ENCODE data around the gene DGKH. TPM values are rescaled to one million over a fixed set of nuclear protein-coding genes. Genes with fewer than 3 reads are reported as not detected.

DGKH gene
- polyA plus RNA-seq, 1 donor from 2014 or later = 3.5 TPM

GRCh38 chr13:42017264-42017663 is 31.2 kb upstream of the DGKH start:
- no peaks in the 10 kb centered on the region for H3K79me2 ChIP-seq (replicated peaks; ENCODE audit: insufficient read depth, low read length)
- H3K9me2 ChIP-seq (ENCODE audit: insufficient read depth, low read length) = no peaks in the 10 kb centered on the region
- H3K27ac ChIP-seq (ENCODE audit: low read length) = no peak overlapping the region
- H3K27me3 ChIP-seq (ENCODE audit: insufficient read depth, low read depth, low read length) = no peaks in the 10 kb centered on the region
- no peaks in the 10 kb centered on the region for H3K9me3 ChIP-seq (ENCODE audit: low read length)
- H4K20me1 ChIP-seq (ENCODE audit: insufficient read depth) = no peaks in the 10 kb centered on the region
- H3K4me2 ChIP-seq (ENCODE audit: low read length) = no peak overlapping the region
- no peak overlapping the region for H3K9ac ChIP-seq (ENCODE audit: low read length)
- H2AFZ ChIP-seq (ENCODE audit: low read depth, low read length) = no peak overlapping the region
- H3K36me3 ChIP-seq (ENCODE audit: insufficient read depth, low read length) = no peaks in the 10 kb centered on the region
- H3K4me3 ChIP-seq (ENCODE audit: low read length) = no peak overlapping the region
- no peaks in the 10 kb centered on the region for H3F3A ChIP-seq (ENCODE audit: insufficient read depth, low read length, poor library complexity, severe bottlenecking)
- TF ChIP-seq EZH2 (IDR thresholded peaks at IDR 0.05; ENCODE audit: borderline replicate concordance, insufficient read depth, low read length, poor library complexity, severe bottlenecking) = no peak
- no peak for TF ChIP-seq SMC3 (conservative IDR thresholded peaks at IDR 0.05; ENCODE audit: poor library complexity)
- no peak for TF ChIP-seq TAF1 (IDR thresholded peaks at IDR 0.05; ENCODE audit: low read depth)
- TF ChIP-seq, protein P1, sequence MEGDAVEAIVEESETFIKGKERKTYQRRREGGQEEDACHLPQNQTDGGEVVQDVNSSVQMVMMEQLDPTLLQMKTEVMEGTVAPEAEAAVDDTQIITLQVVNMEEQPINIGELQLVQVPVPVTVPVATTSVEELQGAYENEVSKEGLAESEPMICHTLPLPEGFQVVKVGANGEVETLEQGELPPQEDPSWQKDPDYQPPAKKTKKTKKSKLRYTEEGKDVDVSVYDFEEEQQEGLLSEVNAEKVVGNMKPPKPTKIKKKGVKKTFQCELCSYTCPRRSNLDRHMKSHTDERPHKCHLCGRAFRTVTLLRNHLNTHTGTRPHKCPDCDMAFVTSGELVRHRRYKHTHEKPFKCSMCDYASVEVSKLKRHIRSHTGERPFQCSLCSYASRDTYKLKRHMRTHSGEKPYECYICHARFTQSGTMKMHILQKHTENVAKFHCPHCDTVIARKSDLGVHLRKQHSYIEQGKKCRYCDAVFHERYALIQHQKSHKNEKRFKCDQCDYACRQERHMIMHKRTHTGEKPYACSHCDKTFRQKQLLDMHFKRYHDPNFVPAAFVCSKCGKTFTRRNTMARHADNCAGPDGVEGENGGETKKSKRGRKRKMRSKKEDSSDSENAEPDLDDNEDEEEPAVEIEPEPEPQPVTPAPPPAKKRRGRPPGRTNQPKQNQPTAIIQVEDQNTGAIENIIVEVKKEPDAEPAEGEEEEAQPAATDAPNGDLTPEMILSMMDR (IDR thresholded peaks at IDR 0.05; ENCODE audit: poor library complexity, severe bottlenecking) = no peak
- TF ChIP-seq REST (IDR thresholded peaks at IDR 0.05; ENCODE audit: borderline replicate concordance) = no peak

- Histone ChIP-seq H3K27me3 (ENCODE audit: insufficient read depth, low read depth, low read length) (no peaks in the 10 kb centered on the region), H3K4me3 (ENCODE audit: low read length) (no peak overlapping the region), H3F3A (ENCODE audit: insufficient read depth, low read length, poor library complexity, severe bottlenecking) (no peaks in the 10 kb centered on the region), H3K9me2 (ENCODE audit: insufficient read depth, low read length) (no peaks in the 10 kb centered on the region), H4K20me1 (ENCODE audit: insufficient read depth) (no peaks in the 10 kb centered on the region), H3K4me2 (ENCODE audit: low read length) (no peak overlapping the region), H3K79me2 (replicated peaks; ENCODE audit: insufficient read depth, low read length) (no peaks in the 10 kb centered on the region), H2AFZ (ENCODE audit: low read depth, low read length) (no peak overlapping the region), H3K9me3 (ENCODE audit: low read length) (no peaks in the 10 kb centered on the region), H3K9ac (ENCODE audit: low read length) (no peak overlapping the region), H3K36me3 (ENCODE audit: insufficient read depth, low read length) (no peaks in the 10 kb centered on the region), H3K27ac (ENCODE audit: low read length) (no peak overlapping the region)
- TF ChIP-seq RAD21 (conservative IDR thresholded peaks at IDR 0.05) (no peak), EZH2 (IDR thresholded peaks at IDR 0.05; ENCODE audit: borderline replicate concordance, insufficient read depth, low read length, poor library complexity, severe bottlenecking) (no peak), SMC3 (conservative IDR thresholded peaks at IDR 0.05; ENCODE audit: poor library complexity) (no peak), TAF1 (IDR thresholded peaks at IDR 0.05; ENCODE audit: low read depth) (no peak), POLR2AphosphoS5 (IDR thresholded peaks at IDR 0.05) (no peak), EP300 (conservative IDR thresholded peaks at IDR 0.05; ENCODE audit: poor library complexity, severe bottlenecking) (no peak), REST (IDR thresholded peaks at IDR 0.05; ENCODE audit: borderline replicate concordance) (no peak), MXI1 (conservative IDR thresholded peaks at IDR 0.05; ENCODE audit: poor library complexity, severe bottlenecking) (no peak)
- TF ChIP-seq, protein P1 (IDR thresholded peaks at IDR 0.05; ENCODE audit: poor library complexity, severe bottlenecking) = no peak
Observed at GRCh38 chr13:42021851-42022250, 26.6 kb upstream of the DGKH start.

Measured in neural cell (in vitro differentiated cells).